KOPT-K1 (cell line): ENCODE results near the gene VSTM2L.

ENCODE experiments used
- H3K27ac ChIP-seq: fragments of 200-600 bp; sonication (generic); 2 replicates; pipeline ENCODE4 v1.5.1; 2016; ENCODE audit warnings: antibody characterized with exemption, mild to moderate bottlenecking, low read depth, low read length; ENCODE audit not compliant: poor library complexity, severe bottlenecking
- H3K36me3 ChIP-seq: fragments of 200-600 bp; sonication (generic); 2 replicates; pipeline ENCODE4 v1.5.1; 2017; ENCODE audit warnings: antibody characterized with exemption, mild to moderate bottlenecking, low read length, moderate library complexity; ENCODE audit not compliant: insufficient read depth
- H3K9me3 ChIP-seq: fragments of 200-600 bp; sonication (generic); 2 replicates; pipeline ENCODE4 v1.5.1; 2017; ENCODE audit warnings: antibody characterized with exemption, low read length, mild to moderate bottlenecking; ENCODE audit not compliant: insufficient read depth, poor library complexity, severe bottlenecking

The VSTM2L gene

DNA sequence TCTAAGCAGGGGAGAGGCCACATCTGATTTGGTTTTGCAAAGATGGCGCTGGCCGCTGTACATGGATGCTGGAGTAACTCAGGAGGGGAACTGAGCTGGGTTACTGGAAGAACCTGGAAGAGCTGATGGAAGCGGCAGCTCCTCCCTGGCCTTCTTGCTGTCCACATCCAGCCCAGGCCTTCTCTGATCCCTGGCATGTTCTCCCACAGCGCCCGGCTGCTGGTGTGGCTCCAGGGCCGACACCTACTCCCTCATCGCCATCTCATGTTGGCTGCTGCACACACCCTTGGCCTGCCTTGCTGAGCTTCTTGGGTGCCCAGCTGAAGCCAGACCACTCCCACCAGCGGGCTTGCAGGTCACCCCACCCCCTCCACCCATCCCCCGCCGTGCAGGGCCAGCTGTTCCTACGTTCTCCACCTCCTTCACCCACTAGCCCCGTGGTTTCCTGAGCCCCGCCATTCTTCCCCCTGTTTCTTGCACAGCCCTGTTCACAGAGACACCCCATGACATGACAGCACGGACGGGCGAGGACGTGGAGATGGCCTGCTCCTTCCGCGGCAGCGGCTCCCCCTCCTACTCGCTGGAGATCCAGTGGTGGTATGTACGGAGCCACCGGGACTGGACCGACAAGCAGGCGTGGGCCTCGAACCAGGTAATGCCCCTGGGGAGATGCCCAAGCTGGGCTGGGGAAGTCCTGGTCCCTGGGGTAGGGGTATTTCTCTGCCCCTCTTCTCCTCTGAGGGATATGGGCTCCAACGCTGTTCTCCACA, 28.4 kb downstream of the VSTM2L start:
- Histone ChIP-seq H3K27ac (no peak overlapping the region), H3K9me3 (no peaks in the 10 kb centered on the region), H3K36me3 (no peaks in the 10 kb centered on the region)

DNA sequence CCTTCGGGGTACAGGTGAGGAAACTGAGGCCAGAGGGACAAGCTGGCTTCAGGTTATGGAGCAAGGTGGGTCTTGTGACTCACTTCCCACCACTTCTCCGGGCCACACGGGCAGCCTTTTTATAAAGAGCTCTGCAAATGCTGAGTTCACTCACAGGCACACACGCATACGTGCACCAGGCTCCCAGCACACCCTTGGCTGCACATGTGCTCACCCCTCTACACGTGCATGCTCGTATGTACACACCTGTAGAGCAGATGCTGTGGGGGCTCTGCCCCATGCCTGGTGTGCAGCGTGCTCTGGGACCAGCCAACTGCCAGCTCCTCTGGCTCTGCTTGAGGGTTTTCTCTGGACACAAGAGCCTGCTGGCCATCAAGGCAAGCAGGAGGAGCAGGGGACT, 29.1 kb downstream of the VSTM2L start:
- no peaks in the 10 kb centered on the region for H3K36me3 ChIP-seq
- H3K27ac ChIP-seq, result no peak overlapping the region
- H3K9me3 ChIP-seq, result no peaks in the 10 kb centered on the region

DNA sequence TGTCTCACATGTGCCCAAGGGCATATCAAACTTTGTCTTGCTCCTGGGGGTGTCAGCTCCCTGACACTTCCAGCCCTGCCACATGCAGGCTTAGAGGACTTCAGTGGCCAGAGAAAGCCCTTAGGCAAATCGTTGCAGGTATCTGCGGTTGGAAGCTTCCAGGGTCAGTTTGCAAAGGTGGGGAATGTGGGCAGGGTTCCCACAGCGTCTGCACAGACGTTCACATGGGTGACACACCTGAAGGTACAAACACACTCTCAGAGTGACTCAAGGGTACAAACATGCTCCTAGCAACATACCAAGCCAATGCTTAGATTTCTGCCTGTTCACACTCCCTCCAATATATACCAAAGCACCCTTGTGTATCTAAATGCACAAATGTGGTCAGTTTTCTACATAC, 30.0 kb downstream of the VSTM2L start:
- H3K9me3 ChIP-seq, result no peaks in the 10 kb centered on the region
- H3K36me3 ChIP-seq, result no peaks in the 10 kb centered on the region
- H3K27ac ChIP-seq, result no peak overlapping the region

DNA sequence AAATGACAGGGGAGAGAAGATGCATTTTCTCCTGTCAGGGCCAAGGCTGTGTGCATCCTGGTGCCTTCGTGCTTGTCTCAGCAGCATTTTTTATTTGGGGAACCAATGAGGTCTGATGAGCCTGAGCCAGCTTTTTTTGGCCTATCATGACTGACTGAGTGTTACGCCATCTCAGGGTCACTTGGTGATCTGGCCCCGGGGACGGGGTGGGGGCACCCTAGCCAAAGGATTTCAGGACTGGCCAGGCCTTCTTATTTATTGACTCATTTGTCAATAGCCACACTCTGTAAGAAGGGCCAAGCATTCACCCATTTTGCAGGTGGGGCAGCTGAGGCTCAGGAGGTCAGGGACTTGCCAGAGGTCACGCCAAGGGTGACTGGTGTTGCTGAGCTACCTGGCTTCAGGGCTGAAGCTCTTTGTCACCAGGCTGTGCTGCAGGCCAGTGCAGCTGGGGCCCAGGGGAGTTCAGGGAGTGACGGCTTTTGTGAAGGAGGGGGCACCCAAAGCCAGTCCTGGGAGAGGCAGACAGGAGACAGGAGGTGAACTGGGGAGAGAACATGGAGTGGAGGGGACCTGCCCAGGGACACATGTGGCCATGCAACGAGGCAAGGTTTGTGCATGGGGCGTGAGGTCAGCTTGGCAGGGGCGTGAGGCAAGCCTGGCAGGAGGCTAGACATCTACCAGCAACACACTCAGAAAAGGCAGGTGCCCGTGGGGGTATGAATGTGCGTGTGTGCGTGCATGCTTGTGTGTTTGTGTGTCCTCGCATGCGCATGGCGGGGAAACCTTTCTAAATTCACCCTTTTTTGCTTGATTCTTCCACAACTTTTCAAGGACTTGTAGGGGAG, 31.1 kb downstream of the VSTM2L start:
- no peak overlapping the region for H3K27ac ChIP-seq

DNA sequence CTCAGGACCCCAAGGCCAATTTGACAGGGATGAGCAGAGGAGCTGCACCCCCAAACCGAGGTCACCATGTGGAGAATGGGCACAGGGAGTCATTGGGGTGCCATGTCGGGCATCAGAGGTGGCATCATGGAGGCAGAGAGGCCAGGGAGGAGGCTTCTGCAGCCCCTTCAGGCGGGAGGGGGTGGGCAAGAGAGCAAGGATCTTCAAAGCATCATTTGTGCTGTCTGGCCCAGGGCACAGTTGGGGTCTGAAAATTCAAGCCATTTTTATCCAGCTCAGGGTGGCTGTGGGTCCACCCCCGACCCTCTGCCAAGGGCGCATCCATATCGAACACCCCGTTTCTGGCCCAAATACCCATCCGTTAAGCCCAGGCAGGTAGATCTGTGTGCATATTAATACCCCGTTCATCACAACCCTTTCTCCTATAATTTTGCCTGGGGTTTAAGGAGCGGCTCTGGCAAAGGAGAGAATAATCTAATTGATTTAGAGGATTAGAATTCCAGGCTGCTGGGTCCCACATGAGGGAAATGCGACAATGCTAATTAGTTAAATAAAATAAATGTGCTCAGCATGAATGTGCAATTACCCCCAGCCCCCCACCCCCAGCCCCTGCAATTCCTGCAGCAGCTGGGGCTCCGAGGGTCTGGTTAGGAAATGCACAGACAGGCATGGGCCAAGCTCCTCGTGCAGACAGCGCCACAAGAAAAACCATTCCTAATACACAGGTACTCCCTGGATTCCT, 31.9 kb downstream of the VSTM2L start:
- Histone ChIP-seq H3K36me3 (no peaks in the 10 kb centered on the region), H3K9me3 (no peaks in the 10 kb centered on the region), H3K27ac (no peak overlapping the region)

More for the DNA sequence above, 31.1 kb downstream of the VSTM2L start:
- H3K36me3 ChIP-seq, result no peaks in the 10 kb centered on the region
- H3K9me3 ChIP-seq, result no peaks in the 10 kb centered on the region

DNA sequence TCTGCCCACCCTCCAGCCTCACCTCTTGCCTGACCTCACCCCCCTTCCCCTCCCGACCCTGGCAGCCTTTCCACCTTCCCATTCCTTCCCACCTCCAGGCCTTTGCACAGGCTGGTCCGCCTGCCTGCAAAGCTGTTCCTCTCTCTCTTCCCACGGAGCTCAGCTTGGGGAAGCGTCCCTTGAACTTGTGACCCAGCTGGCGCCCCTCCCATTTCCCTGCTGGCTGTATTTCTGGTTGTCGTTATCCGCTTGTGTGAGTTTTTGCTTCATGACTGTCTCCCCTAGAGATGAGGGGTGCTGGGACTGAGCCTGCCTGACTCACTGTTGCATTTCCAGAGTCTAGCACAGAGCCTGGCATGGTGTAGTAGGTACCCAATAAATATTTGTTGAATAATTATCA, 32.5 kb downstream of the VSTM2L start:
- Histone ChIP-seq H3K9me3 (no peaks in the 10 kb centered on the region), H3K36me3 (no peaks in the 10 kb centered on the region), H3K27ac (no peak overlapping the region)

DNA sequence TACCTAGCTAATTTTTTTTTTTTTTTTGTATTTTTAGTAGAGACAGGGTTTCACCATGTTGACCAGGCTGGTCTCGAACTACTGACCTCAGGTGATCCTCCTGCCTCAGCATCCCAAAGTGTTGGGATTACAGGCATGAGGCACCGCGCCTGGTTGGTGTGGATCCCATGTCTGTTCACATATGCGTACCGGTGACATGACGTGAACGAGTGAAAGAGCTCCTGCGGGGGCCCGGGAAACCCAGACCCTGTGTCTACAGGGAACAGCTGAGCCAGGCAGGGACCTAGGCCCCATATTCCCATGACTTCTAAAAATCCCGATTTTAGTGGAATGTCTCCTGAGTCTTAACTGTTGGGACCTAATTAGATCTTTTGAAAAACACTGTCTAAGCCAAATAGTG, 33.1 kb downstream of the VSTM2L start:
- H3K9me3 ChIP-seq, result no peaks in the 10 kb centered on the region
- H3K27ac ChIP-seq, result no peak overlapping the region
- no peaks in the 10 kb centered on the region for H3K36me3 ChIP-seq

DNA sequence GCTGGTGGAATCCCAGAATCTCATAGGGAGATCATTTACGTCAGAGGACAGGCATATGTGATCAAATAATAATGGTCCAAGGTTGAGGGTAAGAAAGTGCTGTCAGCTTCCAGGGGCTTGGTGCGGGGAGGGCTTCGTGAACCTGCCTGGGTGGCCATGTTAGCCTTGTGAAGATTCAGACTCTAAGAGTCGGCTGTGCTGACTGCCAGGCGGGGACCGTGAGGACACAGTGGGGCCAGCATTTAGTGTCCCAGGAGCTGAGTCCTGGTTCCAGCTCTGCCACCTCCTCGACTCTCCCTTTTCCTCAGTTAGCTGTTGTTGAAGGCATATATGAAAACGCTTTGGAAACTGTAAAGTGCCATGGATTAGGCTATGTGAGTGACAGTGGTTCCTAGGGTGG, 33.5 kb downstream of the VSTM2L start:
- Histone ChIP-seq H3K27ac (no peak overlapping the region), H3K9me3 (no peaks in the 10 kb centered on the region), H3K36me3 (no peaks in the 10 kb centered on the region)

DNA sequence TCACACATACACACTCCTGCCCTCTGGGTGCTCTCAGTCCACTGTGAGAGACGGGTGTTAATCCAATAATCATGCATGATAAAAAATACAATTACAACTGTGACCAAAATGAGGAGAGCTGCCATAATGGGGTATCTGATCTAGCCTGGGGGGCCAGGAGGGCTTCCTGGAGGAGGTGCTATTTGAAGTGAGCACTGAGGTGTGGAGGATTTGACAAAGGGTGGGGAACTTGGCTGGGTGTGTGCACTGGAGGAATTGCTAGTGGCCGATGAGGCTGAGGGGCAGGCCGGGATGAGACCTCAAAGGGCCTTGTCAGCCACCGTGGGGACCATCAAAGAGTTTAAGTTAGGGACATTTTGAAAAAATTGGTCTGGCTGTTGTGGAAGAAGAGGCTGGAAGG, 34.8 kb downstream of the VSTM2L start:
- no peak overlapping the region for H3K27ac ChIP-seq
- H3K9me3 ChIP-seq, result no peaks in the 10 kb centered on the region
- no peaks in the 10 kb centered on the region for H3K36me3 ChIP-seq

DNA sequence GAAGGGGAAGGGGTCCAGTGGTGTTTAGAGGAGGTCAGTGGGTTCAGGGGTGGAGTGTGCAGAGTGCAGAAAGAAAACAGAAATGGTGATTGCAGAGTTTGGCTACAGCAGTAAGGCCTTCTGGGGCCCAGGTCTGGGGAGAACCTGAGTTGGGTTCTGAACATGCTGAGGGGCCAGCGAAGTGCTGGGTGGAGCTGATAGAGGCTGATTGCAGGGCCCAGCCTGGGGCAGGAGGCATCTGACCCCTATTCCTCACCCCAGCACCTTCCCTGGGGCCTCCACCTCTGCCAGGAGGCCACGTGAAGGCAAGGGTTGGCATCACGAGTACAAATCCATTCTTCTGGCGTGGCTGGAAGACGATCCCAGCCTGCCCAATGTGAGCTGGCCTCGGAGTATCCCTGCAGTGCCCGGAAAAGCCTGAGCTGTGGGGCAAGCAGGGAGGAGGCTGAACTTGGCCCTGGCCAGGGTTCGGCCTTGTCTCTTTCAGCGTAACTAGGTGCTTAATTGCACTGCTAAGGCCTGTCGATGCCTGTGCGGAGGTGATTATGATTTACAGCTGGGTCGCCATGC, 35.3 kb downstream of the VSTM2L start:
- no peak overlapping the region for H3K27ac ChIP-seq
- H3K36me3 ChIP-seq, result no peaks in the 10 kb centered on the region
- no peaks in the 10 kb centered on the region for H3K9me3 ChIP-seq

DNA sequence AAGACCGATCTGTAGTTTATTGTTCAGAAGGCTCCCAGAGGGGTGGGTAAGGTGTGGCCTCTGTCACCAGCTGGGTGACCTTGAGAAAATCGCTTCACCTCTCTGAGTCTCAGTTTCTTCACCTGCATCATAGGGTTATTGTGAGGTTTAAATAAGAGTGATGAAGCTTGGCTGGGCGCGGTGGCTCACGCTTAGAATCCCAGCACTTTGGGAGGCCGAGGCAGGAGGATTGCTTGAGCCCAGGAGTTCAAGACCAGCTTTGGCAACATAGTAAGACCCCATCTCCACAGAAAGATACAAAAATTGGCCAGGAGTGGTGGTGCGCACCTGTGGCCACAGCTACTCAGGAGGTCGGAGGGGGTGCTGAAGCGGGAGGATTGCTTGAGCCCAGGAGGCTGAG, 36.0 kb downstream of the VSTM2L start:
- Histone ChIP-seq H3K27ac (no peak overlapping the region), H3K9me3 (no peaks in the 10 kb centered on the region)

DNA sequence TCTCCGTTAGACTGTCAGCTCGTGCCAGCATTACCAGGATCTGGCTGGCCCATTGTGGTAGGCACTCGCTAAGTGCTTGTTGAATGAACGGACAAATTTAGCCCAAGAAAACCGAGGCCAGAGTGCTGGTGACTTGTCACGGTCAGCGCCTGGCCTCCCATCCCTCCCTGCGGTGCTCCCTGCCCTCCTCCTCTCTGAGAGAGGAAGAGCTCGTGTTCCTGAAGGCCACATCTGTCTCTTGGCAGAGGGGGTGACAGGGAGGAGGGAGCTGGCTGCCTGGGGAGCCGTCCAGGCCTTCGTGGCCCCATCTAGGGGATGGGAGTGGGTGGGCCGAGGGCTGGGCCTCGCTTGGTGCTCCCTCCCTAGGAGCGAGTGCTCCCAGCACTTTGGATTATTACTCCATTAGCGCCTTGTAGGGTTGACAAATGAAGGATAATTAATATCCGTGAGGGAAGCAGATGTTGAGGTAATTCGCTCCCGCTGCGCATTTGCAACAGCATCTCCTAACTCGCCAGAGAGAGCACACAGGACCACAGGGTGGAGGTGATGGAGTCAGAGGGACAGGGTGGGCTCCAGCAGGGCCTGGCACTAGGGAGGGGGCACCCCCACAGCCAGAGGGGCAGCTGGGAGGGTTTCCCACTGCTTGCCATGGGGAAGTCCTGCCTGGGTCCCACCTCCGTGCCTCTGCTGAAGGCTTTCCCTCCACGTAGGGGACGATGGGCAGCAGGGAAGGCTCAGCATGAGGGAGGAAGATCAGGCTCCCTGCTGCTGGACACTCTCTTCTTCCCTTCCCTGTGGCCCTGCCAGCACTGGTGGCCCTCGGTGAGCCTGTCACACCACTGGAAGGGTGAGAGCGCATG, 37.0 kb downstream of the VSTM2L start:
- Histone ChIP-seq H3K27ac (no peak overlapping the region), H3K9me3 (no peaks in the 10 kb centered on the region), H3K36me3 (no peaks in the 10 kb centered on the region)

More for the DNA sequence above, 36.0 kb downstream of the VSTM2L start:
- H3K36me3 ChIP-seq, result no peaks in the 10 kb centered on the region

DNA sequence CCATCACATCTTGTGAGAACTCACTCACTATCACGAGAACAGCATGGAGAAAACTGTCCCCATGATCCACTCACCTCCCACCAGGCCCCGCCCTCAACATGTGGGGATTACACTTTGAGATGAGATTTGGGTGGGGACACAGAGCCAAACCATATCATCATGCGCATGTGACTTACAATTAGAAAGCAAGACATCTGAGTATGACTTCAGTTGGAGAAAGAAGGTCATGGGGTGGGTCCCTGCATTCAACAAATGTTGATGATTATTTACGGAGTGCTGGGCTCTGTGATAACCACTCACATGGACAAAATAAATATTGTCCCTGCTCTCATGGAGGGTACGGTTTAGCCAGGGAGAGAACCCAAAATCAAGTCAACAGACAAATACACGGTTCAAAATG, 37.9 kb downstream of the VSTM2L start:
- H3K9me3 ChIP-seq, result no peaks in the 10 kb centered on the region
- no peak overlapping the region for H3K27ac ChIP-seq
- no peaks in the 10 kb centered on the region for H3K36me3 ChIP-seq

DNA sequence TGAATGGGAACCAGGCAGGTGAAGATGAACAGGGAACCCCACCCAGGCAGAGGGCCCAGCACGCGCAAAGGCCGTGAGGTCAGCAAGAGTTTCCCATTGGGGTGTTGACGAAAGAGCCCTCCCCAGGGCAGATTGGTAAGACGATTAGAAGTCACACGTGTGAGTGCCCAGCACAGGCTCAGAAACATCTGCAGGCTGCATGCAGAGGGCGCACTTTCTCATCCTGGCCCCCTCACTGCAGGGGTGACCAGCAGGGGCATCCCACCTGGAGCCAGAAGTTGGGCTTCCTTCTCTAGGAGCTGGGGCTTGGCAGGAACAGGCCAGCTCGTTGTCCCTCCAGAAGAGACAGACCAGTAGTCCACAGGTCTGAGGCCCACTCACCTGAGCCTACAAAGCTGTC, 38.4 kb downstream of the VSTM2L start:
- Histone ChIP-seq H3K9me3 (no peaks in the 10 kb centered on the region), H3K36me3 (no peaks in the 10 kb centered on the region), H3K27ac (no peak overlapping the region)
